MM.1S (cell line): Measurements from ENCODE around the gene CPLANE1.

Source experiments
- CTCF ChIP-seq: fragments of 300-600 bp; sonication (generic); IDR thresholded peaks from 2 replicates; pipeline ENCODE4 v1.5.1; 2016; ENCODE audit warnings: antibody characterized with exemption, low read length, mixed read lengths
- EZH2 ChIP-seq: fragments of 300-600 bp; sonication (generic); optimal IDR thresholded peaks from 2 replicates; pipeline ENCODE3; 2017; ENCODE audit warnings: low read depth, mild to moderate bottlenecking, antibody characterized with exemption, low read length, mixed read lengths
- EZH2phosphoT487 ChIP-seq: fragments of 300-600 bp; sonication (generic); IDR thresholded peaks from 2 replicates; pipeline ENCODE4 v1.6.1; 2018; ENCODE audit warnings: antibody characterized with exemption, low read length

GRCh38 chr5:37247036-37247435 lies 2.1 kb downstream of the CPLANE1 start:
- TF ChIP-seq EZH2 (no peak), CTCF (no peak), EZH2phosphoT487 (no peak)
